Measurements from ENCODE around the gene LRRC45. TPM values are rescaled to one million over a fixed set of nuclear protein-coding genes. Genes with fewer than 3 reads are reported as not detected.

The LRRC45 gene
- total and polyA plus RNA-seq, 9 of the 15 experiments (the other 6 are each of a cell fraction or from before 2014, with no cell fraction given), result 3.5 to 21.5 (median 11.2) TPM; not detected in 2

DNA sequence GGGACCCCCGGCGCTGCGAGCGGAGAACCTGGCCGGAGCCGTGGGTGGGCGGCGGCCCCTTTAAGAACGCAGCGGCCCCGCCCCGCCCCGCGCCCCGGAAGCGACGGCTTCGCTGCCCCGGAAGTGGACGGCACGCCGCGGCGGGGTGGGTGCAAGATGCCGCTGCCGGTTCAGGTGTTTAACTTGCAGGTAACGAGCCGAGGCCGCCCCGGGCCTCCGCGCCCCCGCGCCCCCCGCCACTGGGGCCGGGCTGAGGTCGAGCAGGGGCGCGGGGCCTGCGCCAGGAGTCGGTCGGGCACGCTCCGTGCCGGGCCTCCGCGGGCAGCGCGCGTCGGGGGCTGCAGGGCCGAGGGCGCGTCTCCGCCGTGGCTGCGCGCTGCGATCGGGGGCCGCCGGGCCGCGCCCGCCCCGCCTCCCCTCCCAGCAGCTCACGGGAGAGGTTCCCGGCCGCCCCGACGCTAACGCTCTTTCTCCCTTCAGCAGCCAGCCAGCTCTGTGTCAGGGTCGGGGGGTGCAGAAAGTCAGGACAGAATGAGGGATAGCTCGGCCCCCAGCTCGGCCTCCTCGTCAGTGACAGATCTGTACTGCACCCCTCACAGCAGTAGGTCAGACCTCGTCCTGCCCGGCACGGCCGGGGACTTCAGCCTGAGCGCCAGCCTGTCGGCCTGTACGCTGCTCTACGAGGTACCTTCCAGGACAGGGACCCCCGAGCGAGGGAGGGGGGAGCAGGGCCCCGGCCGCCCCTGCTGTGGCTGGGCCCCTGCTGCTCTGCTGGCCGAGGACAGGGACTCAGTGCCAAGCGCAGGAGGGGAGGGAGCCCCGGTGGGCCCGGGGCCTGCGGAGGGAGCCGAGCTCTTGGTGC is 28.9 kb downstream of the LRRC45 start, which contains the start of the genes GPS1 and RFNG (continued):
- TF ChIP-seq, protein P1, sequence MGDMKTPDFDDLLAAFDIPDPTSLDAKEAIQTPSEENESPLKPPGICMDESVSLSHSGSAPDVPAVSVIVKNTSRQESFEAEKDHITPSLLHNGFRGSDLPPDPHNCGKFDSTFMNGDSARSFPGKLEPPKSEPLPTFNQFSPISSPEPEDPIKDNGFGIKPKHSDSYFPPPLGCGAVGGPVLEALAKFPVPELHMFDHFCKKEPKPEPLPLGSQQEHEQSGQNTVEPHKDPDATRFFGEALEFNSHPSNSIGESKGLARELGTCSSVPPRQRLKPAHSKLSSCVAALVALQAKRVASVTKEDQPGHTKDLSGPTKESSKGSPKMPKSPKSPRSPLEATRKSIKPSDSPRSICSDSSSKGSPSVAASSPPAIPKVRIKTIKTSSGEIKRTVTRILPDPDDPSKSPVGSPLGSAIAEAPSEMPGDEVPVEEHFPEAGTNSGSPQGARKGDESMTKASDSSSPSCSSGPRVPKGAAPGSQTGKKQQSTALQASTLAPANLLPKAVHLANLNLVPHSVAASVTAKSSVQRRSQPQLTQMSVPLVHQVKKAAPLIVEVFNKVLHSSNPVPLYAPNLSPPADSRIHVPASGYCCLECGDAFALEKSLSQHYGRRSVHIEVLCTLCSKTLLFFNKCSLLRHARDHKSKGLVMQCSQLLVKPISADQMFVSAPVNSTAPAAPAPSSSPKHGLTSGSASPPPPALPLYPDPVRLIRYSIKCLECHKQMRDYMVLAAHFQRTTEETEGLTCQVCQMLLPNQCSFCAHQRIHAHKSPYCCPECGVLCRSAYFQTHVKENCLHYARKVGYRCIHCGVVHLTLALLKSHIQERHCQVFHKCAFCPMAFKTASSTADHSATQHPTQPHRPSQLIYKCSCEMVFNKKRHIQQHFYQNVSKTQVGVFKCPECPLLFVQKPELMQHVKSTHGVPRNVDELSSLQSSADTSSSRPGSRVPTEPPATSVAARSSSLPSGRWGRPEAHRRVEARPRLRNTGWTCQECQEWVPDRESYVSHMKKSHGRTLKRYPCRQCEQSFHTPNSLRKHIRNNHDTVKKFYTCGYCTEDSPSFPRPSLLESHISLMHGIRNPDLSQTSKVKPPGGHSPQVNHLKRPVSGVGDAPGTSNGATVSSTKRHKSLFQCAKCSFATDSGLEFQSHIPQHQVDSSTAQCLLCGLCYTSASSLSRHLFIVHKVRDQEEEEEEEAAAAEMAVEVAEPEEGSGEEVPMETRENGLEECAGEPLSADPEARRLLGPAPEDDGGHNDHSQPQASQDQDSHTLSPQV (IDR thresholded peaks at IDR 0.05), result peak; percentile 37; the same call in 1 of the 2 replicates
- TF ChIP-seq MYC (IDR thresholded peaks at IDR 0.05; ENCODE audit: low read depth, low read length), result peak; percentile 39; the same call in 1 of the 2 replicates
- no peak for TF ChIP-seq MYC (CRISPR knock-in tag; IDR thresholded peaks at IDR 0.05; ENCODE audit: borderline replicate concordance, low read depth)
- TF ChIP-seq SIN3A (IDR thresholded peaks at IDR 0.05; ENCODE audit: borderline replicate concordance in 2 of 2, control insufficient read depth in 1 of 2, low read depth in 2 of 2, low read length in 2 of 2), result peak; percentile 64 to 66; a peak in 1 of 4 replicates
- TF ChIP-seq, protein P2, sequence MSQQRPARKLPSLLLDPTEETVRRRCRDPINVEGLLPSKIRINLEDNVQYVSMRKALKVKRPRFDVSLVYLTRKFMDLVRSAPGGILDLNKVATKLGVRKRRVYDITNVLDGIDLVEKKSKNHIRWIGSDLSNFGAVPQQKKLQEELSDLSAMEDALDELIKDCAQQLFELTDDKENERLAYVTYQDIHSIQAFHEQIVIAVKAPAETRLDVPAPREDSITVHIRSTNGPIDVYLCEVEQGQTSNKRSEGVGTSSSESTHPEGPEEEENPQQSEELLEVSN (IDR thresholded peaks at IDR 0.05; ENCODE audit: borderline replicate concordance in 1 of 2, extremely low read depth in 1 of 2, insufficient read depth in 1 of 2, insufficient read length in 1 of 2, low read depth in 1 of 2, low read length in 1 of 2, poor library complexity in 1 of 2, severe bottlenecking in 1 of 2), result peak in 1 of 2 experiments; percentile 3
- TF ChIP-seq, protein P3, sequence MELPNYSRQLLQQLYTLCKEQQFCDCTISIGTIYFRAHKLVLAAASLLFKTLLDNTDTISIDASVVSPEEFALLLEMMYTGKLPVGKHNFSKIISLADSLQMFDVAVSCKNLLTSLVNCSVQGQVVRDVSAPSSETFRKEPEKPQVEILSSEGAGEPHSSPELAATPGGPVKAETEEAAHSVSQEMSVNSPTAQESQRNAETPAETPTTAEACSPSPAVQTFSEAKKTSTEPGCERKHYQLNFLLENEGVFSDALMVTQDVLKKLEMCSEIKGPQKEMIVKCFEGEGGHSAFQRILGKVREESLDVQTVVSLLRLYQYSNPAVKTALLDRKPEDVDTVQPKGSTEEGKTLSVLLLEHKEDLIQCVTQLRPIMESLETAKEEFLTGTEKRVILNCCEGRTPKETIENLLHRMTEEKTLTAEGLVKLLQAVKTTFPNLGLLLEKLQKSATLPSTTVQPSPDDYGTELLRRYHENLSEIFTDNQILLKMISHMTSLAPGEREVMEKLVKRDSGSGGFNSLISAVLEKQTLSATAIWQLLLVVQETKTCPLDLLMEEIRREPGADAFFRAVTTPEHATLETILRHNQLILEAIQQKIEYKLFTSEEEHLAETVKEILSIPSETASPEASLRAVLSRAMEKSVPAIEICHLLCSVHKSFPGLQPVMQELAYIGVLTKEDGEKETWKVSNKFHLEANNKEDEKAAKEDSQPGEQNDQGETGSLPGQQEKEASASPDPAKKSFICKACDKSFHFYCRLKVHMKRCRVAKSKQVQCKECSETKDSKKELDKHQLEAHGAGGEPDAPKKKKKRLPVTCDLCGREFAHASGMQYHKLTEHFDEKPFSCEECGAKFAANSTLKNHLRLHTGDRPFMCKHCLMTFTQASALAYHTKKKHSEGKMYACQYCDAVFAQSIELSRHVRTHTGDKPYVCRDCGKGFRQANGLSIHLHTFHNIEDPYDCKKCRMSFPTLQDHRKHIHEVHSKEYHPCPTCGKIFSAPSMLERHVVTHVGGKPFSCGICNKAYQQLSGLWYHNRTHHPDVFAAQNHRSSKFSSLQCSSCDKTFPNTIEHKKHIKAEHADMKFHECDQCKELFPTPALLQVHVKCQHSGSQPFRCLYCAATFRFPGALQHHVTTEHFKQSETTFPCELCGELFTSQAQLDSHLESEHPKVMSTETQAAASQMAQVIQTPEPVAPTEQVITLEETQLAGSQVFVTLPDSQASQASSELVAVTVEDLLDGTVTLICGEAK (IDR thresholded peaks at IDR 0.05), result peak; percentile 94
- TF ChIP-seq, protein P3 (CRISPR knock-in tag; IDR thresholded peaks at IDR 0.05), result no peak
- TF ChIP-seq RBFOX2 (IDR thresholded peaks at IDR 0.05; ENCODE audit: low read depth, low read length), result peak; percentile 50
- no peak for TF ChIP-seq FOXJ2 (tag; IDR thresholded peaks at IDR 0.05)
